Loucy (cell line): ENCODE results near the gene POU2AF2.

Experiments used
- H2AFZ ChIP-seq: fragments of 200-600 bp; sonication (generic); 2 replicates; pipeline ENCODE4 v1.6.0; 2016; ENCODE audit warnings: antibody characterized with exemption, mild to moderate bottlenecking, low read length, moderate library complexity
- H3F3A ChIP-seq: fragments of 200-600 bp; 2 replicates; pipeline ENCODE4 v1.6.0; 2016; ENCODE audit warnings: antibody characterized with exemption, low read depth, mild to moderate bottlenecking
- H3K27me3 ChIP-seq: fragments of 200-600 bp; sonication (generic); 2 replicates; pipeline ENCODE4 v1.6.1; 2014; ENCODE audit warnings: low read length, mild to moderate bottlenecking; ENCODE audit not compliant: insufficient read depth, poor library complexity, severe bottlenecking
- H3K36me3 ChIP-seq: fragments of 200-600 bp; sonication (generic); 2 replicates; pipeline ENCODE4 v1.6.1; 2016; ENCODE audit warnings: low read length; ENCODE audit not compliant: insufficient read depth
- H3K4me1 ChIP-seq: fragments of 200-600 bp; sonication (generic); 2 replicates; pipeline ENCODE4 v1.5.1; 2014; ENCODE audit warnings: low read length, mild to moderate bottlenecking; ENCODE audit not compliant: insufficient read depth, poor library complexity, severe bottlenecking
- H3K4me2 ChIP-seq: fragments of 200-600 bp; sonication (generic); 2 replicates; pipeline ENCODE4 v1.6.0; 2014; ENCODE audit warnings: antibody characterized with exemption, low read length, low read depth, mild to moderate bottlenecking; ENCODE audit not compliant: poor library complexity, severe bottlenecking
- H3K4me3 ChIP-seq: fragments of 200-600 bp; sonication (generic); 2 replicates; pipeline ENCODE4 v1.5.1; 2014; ENCODE audit warnings: low read length, mild to moderate bottlenecking, mixed read lengths; ENCODE audit not compliant: poor library complexity, severe bottlenecking
- H3K79me2 ChIP-seq: fragments of 200-600 bp; sonication (generic); 2 replicates; pipeline ENCODE4 v1.6.1; 2014; ENCODE audit warnings: low read length; ENCODE audit not compliant: insufficient read depth
- H3K9ac ChIP-seq: fragments of 200-600 bp; sonication (generic); 2 replicates; pipeline ENCODE4 v1.6.0; 2014; ENCODE audit warnings: mild to moderate bottlenecking, low read depth, low read length, moderate library complexity; ENCODE audit not compliant: poor library complexity, severe bottlenecking
- H3K9me2 ChIP-seq: fragments of 200-600 bp; sonication (generic); replicated peaks from 2 replicates; pipeline ENCODE4 v1.6.1; 2016; ENCODE audit warnings: low read depth, low read length, mixed read lengths
- H3K9me3 ChIP-seq: fragments of 200-600 bp; sonication (generic); 2 replicates; pipeline ENCODE4 v1.6.1; 2014; ENCODE audit warnings: mild to moderate bottlenecking, antibody characterized with exemption, low read length, low read depth; ENCODE audit not compliant: insufficient read depth
- H4K20me1 ChIP-seq: fragments of 200-600 bp; sonication (generic); 2 replicates; pipeline ENCODE4 v1.6.0; 2014; ENCODE audit warnings: antibody characterized with exemption, low read length, mild to moderate bottlenecking; ENCODE audit not compliant: insufficient read depth, poor library complexity, severe bottlenecking
- CTCF ChIP-seq: fragments of 200-600 bp; sonication (generic); conservative IDR thresholded peaks from 2 replicates; pipeline ENCODE4 v1.5.1; 2014; ENCODE audit warnings: mild to moderate bottlenecking, antibody characterized with exemption, low read length
- EZH2phosphoT487 ChIP-seq: fragments of 200-600 bp; IDR thresholded peaks from 2 replicates; pipeline ENCODE4 v1.6.1; 2018; ENCODE audit warnings: antibody characterized with exemption, mild to moderate bottlenecking, moderate library complexity, borderline replicate concordance

The POU2AF2 gene

GRCh38 chr11:111308140-111308539 is 62.6 kb downstream of the POU2AF2 start:
- no peak for TF ChIP-seq CTCF
- TF ChIP-seq EZH2phosphoT487 = no peak
- no peaks in the 10 kb centered on the region for H3K36me3 ChIP-seq
- H3F3A ChIP-seq = no peaks in the 10 kb centered on the region
- no peak overlapping the region for H3K4me2 ChIP-seq
- no peaks in the 10 kb centered on the region for H3K9me3 ChIP-seq
- no peak overlapping the region for H3K9ac ChIP-seq
- H3K27me3 ChIP-seq = no peaks in the 10 kb centered on the region
- H3K4me1 ChIP-seq = no peaks in the 10 kb centered on the region
- no peaks in the 10 kb centered on the region for H4K20me1 ChIP-seq
- H3K79me2 ChIP-seq = no peaks in the 10 kb centered on the region
- H3K4me3 ChIP-seq = no peak overlapping the region
- no peaks in the 10 kb centered on the region for H3K9me2 ChIP-seq
- no peak overlapping the region for H2AFZ ChIP-seq

GRCh38 chr11:111309215-111309915 is 63.8 kb downstream of the POU2AF2 start:
- Histone ChIP-seq H4K20me1 (no peaks in the 10 kb centered on the region), H3K36me3 (no peaks in the 10 kb centered on the region), H3K9me3 (no peaks in the 10 kb centered on the region), H3K27me3 (no peaks in the 10 kb centered on the region), H3F3A (no peaks in the 10 kb centered on the region), H3K79me2 (no peaks in the 10 kb centered on the region), H3K4me1 (no peaks in the 10 kb centered on the region), H3K9ac (no peak overlapping the region), H3K4me2 (no peak overlapping the region), H3K4me3 (no peak overlapping the region), H3K9me2 (no peaks in the 10 kb centered on the region), H2AFZ (no peak overlapping the region)
- no peak for TF ChIP-seq EZH2phosphoT487
- TF ChIP-seq CTCF = no peak

- no peak for TF ChIP-seq EZH2phosphoT487
- no peak for TF ChIP-seq CTCF
Observed at GRCh38 chr11:111310088-111310487, 64.6 kb downstream of the POU2AF2 start.

More at GRCh38 chr11:111310088-111310487, 64.6 kb downstream of the POU2AF2 start:
- no peaks in the 10 kb centered on the region for H3K9me3 ChIP-seq
- H3K9me2 ChIP-seq = no peaks in the 10 kb centered on the region
- H3K4me1 ChIP-seq = no peaks in the 10 kb centered on the region
- no peak overlapping the region for H3K4me2 ChIP-seq
- H4K20me1 ChIP-seq = no peaks in the 10 kb centered on the region
- no peaks in the 10 kb centered on the region for H3F3A ChIP-seq
- H3K4me3 ChIP-seq = no peak overlapping the region
- H3K9ac ChIP-seq = no peak overlapping the region
- no peak overlapping the region for H2AFZ ChIP-seq
- H3K79me2 ChIP-seq = no peaks in the 10 kb centered on the region
- no peaks in the 10 kb centered on the region for H3K36me3 ChIP-seq
- H3K27me3 ChIP-seq = no peaks in the 10 kb centered on the region
